Neutrophil (primary cell): ENCODE data around the gene ARFIP1.

ENCODE experiments used
- H3K27ac ChIP-seq: fragments of 200-600 bp; sonication (generic); 2 replicates; pipeline ENCODE4 v1.5.1; 2016; ENCODE audit warnings: mild to moderate bottlenecking, moderate library complexity
- H3K27me3 ChIP-seq: fragments of 200-600 bp; sonication (generic); 2 replicates; pipeline ENCODE4 v1.6.0; 2016; ENCODE audit warnings: mild to moderate bottlenecking
- H3K36me3 ChIP-seq: fragments of 200-600 bp; sonication (generic); 2 replicates; pipeline ENCODE4 v1.5.1; 2017
- H3K4me1 ChIP-seq, 2 experiments: fragments of 200-600 bp in 1 of 2; sonication (generic) in 1 of 2; 1 replicate in 1 of 2; 2 replicates in 1 of 2; pipeline versions ENCODE4 v1.5.1 to v1.6.1; 2013 to 2016; ENCODE audit warnings: low read depth in 1 of 2, low read length in 1 of 2, mild to moderate bottlenecking in 1 of 2, moderate library complexity in 1 of 2; ENCODE audit not compliant: control insufficient read depth in 1 of 2, insufficient read depth in 1 of 2
- H3K4me3 ChIP-seq, 2 experiments: fragments of 200-600 bp in 1 of 2; sonication (generic) in 1 of 2; 1 replicate in 1 of 2; 2 replicates in 1 of 2; pipeline ENCODE4 v1.5.1; 2013 to 2016; ENCODE audit warnings: low read depth in 1 of 2, low read length in 1 of 2, mild to moderate bottlenecking in 1 of 2, moderate library complexity in 1 of 2
- H3K9me3 ChIP-seq: fragments of 200-600 bp; sonication (generic); 2 replicates; pipeline ENCODE4 v1.5.1; 2016
- TF ChIP-seq, protein P1 (sequence below): fragments of 200-600 bp; sonication (generic); IDR thresholded peaks from 2 replicates; pipeline ENCODE4 v1.5.1; 2016; ENCODE audit warnings: antibody characterized with exemption

The ARFIP1 gene

DNA sequence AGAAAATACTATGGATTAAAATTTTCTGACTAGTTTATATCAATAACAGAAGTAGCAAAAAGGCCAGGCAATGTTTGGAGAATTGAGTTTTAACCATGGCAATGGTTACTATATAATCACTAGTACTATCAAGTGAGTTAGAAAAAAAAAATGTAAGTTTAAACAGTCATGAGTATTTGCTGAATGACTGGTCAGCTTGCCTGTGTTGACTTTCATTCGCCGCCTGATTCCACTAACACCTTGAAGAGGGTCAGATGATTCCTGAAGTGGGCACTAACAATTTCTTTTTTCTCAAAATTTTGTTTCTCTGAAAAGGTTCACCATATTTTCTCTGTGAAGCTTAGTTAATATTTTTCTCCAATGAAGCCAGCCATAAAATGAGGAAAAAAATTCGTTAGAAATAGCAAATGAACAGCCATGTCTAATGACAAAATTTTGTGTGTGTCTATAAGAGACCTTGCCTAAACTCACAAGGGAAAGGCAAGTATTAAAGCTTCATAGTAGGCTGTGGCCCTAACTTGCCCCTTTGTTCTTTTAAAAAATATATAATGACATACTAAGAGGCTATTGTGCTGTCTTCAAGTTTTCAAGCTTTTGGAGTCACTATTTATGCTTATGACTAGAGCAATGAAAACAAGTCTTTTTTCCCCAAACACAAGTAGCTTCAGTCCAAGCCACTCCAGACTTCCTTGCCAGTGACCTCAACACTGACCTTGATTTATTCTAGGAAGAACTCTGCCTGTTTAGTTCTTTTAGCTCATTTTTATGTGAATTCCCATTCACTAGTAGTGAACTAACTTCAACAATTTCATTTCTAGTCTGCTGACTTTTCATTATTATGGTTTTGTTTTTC is 138.0 kb downstream of the ARFIP1 start:
- H3K4me1 ChIP-seq: no peaks in the 10 kb centered on the region
- TF ChIP-seq, protein P1, sequence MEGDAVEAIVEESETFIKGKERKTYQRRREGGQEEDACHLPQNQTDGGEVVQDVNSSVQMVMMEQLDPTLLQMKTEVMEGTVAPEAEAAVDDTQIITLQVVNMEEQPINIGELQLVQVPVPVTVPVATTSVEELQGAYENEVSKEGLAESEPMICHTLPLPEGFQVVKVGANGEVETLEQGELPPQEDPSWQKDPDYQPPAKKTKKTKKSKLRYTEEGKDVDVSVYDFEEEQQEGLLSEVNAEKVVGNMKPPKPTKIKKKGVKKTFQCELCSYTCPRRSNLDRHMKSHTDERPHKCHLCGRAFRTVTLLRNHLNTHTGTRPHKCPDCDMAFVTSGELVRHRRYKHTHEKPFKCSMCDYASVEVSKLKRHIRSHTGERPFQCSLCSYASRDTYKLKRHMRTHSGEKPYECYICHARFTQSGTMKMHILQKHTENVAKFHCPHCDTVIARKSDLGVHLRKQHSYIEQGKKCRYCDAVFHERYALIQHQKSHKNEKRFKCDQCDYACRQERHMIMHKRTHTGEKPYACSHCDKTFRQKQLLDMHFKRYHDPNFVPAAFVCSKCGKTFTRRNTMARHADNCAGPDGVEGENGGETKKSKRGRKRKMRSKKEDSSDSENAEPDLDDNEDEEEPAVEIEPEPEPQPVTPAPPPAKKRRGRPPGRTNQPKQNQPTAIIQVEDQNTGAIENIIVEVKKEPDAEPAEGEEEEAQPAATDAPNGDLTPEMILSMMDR: no peak
- H3K36me3 ChIP-seq: no peaks in the 10 kb centered on the region
- no peak overlapping the region for H3K27ac ChIP-seq
- H3K27me3 ChIP-seq: no peaks in the 10 kb centered on the region
- no peak overlapping the region for H3K4me3 ChIP-seq
- no peaks in the 10 kb centered on the region for H3K9me3 ChIP-seq

DNA sequence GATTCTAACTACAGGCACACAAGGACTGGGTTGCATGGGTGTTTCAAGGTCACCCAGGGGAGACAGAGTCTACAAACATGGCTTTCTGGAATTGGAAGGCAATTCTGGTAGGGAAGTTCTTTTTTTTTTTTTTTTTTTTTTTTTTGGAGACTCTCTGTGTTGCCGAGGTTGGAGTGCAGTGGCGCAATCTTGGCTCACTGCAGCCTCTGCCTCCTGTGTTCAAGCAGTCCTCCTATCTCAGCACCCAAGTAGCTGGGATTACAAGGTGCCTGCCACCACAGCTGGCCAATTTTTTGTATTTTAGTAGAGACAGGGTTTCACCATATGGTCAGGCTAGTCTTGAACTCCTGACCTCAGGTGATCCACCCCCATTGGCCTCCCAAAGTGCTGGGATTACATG is 140.1 kb downstream of the ARFIP1 start:
- Histone ChIP-seq H3K4me3 (no peak overlapping the region), H3K27me3 (no peaks in the 10 kb centered on the region), H3K9me3 (no peaks in the 10 kb centered on the region), H3K4me1 (no peaks in the 10 kb centered on the region), H3K27ac (no peak overlapping the region), H3K36me3 (no peaks in the 10 kb centered on the region)
- TF ChIP-seq, protein P1: no peak

GRCh38 chr4:152920768-152921167 is 141.0 kb downstream of the ARFIP1 start:
- Histone ChIP-seq H3K4me1 (no peaks in the 10 kb centered on the region), H3K27me3 (no peaks in the 10 kb centered on the region), H3K9me3 (no peaks in the 10 kb centered on the region), H3K36me3 (no peaks in the 10 kb centered on the region), H3K4me3 (no peak overlapping the region), H3K27ac (no peak overlapping the region)
- TF ChIP-seq, protein P1: no peak

DNA sequence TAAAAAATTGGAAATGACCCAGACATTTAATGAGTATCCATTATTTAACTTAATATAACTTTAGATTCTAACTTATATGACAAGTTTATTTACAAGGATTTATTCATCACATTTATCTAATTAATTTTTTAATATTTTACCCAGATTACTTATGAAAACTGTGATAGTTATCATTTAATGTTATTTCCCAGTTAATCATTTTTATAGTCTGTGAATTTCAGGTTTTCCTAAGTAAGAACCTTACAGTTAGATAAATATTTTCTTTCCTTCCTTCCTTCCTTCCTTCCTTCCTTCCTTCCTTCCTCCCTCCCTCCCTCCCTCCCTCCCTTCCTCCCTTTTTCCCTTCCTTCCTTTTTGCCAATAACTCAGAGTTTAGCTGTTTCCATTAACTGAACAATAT is 141.5 kb downstream of the ARFIP1 start:
- H3K4me1 ChIP-seq: no peaks in the 10 kb centered on the region
- no peaks in the 10 kb centered on the region for H3K9me3 ChIP-seq
- TF ChIP-seq, protein P1: no peak
- no peak overlapping the region for H3K4me3 ChIP-seq
- no peak overlapping the region for H3K27ac ChIP-seq
- no peaks in the 10 kb centered on the region for H3K36me3 ChIP-seq
- H3K27me3 ChIP-seq: no peaks in the 10 kb centered on the region

DNA sequence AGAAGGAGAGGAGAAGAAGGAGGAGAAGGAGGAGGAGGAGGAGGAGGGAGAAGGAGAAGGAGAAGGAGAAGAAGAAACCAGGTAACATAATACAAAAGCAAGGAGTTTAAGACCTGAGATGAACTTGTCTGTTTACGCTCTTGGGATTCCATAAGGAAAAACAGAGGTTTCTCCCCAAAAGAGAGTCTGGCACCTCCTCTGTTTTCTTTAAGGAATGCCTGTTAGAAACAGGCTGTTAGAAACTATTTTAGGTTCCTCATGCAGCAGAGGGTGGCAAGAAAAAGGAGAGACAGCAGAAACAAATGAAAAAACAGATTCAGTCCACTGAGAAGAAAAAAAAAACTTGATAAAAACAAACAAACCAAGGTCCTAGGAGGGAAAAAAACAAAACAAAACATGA is 146.1 kb downstream of the ARFIP1 start:
- TF ChIP-seq, protein P1: no peak
- Histone ChIP-seq H3K27me3 (peaks cover 13% of the 10 kb centered on the region), H3K9me3 (no peaks in the 10 kb centered on the region), H3K36me3 (no peaks in the 10 kb centered on the region), H3K4me3 (no peak overlapping the region), H3K27ac (no peak overlapping the region), H3K4me1 (no peaks in the 10 kb centered on the region)
